SK-N-SH treated with all-trans-retinoic acid at 6 μM for 48 hours (cell line): ENCODE measurements around the gene CHRNA4.

Experiments used
- ARNTL ChIP-seq: fragments of 450-650 bp; formaldehyde crosslinking; IDR thresholded peaks from 2 replicates; pipeline ENCODE4 v1.5.0; 2020; ENCODE audit warnings: low read depth, mild to moderate bottlenecking, moderate library complexity, borderline replicate concordance
- OSR1 ChIP-seq: fragments of 250-450 bp; sonication (Bioruptor Pico); IDR thresholded peaks from 2 replicates; pipeline ENCODE4 v1.8.0; 2022; ENCODE audit warnings: moderate library complexity, mild to moderate bottlenecking, inconsistent platforms
- PATZ1 ChIP-seq: fragments of 250-450 bp; sonication (Bioruptor Pico); IDR thresholded peaks from 2 replicates; pipeline ENCODE4 v1.8.0; 2020; ENCODE audit warnings: mild to moderate bottlenecking, moderate library complexity, borderline replicate concordance

GRCh38 chr20:63387393-63387792 is 26.2 kb upstream of the CHRNA4 start:
- TF ChIP-seq OSR1 (CRISPR knock-in tag) (no peak), PATZ1 (CRISPR knock-in tag) (no peak), ARNTL (CRISPR knock-in tag) (no peak)
